ENCODE results near the gene TMEM116.
A peak's percentile ranks its signal among the peaks of the same experiment; 100 is the strongest.
"Not testable (repeated sequence)": the region's sequence is repeated elsewhere in the genome, so short reads cannot be mapped to it uniquely, and the experiment has no call there.

Gene TMEM116

GRCh38 chr12:112018571-112019237 lies 5.7 kb upstream of the TMEM116 start:
- DNase-seq (ENCODE audit: low read depth in 2 of 2), result peak; percentile 81 to 88
- H3K4me3 ChIP-seq (replicated peaks in 1 of 2; ENCODE audit: low read depth in 2 of 2, low read length in 2 of 2), result no peak overlapping the region

GRCh38 chr12:112017041-112017440 lies 4.1 kb upstream of the TMEM116 start:
- TF ChIP-seq, protein P1, sequence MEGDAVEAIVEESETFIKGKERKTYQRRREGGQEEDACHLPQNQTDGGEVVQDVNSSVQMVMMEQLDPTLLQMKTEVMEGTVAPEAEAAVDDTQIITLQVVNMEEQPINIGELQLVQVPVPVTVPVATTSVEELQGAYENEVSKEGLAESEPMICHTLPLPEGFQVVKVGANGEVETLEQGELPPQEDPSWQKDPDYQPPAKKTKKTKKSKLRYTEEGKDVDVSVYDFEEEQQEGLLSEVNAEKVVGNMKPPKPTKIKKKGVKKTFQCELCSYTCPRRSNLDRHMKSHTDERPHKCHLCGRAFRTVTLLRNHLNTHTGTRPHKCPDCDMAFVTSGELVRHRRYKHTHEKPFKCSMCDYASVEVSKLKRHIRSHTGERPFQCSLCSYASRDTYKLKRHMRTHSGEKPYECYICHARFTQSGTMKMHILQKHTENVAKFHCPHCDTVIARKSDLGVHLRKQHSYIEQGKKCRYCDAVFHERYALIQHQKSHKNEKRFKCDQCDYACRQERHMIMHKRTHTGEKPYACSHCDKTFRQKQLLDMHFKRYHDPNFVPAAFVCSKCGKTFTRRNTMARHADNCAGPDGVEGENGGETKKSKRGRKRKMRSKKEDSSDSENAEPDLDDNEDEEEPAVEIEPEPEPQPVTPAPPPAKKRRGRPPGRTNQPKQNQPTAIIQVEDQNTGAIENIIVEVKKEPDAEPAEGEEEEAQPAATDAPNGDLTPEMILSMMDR (IDR thresholded peaks at IDR 0.05; ENCODE audit: low read depth, low read length), result no peak
- no peak overlapping the region for H3K4me3 ChIP-seq (replicated peaks in 1 of 2; ENCODE audit: low read depth in 2 of 2, low read length in 2 of 2)
- DNase-seq (ENCODE audit: low read depth in 2 of 2), result no peak

More at GRCh38 chr12:112018571-112019237, 5.7 kb upstream of the TMEM116 start:
- TF ChIP-seq, protein P1 (IDR thresholded peaks at IDR 0.05; ENCODE audit: low read depth, low read length), result no peak

GRCh38 chr12:112015938-112016337 lies 3.0 kb upstream of the TMEM116 start:
- H3K4me3 ChIP-seq (replicated peaks in 1 of 2; ENCODE audit: low read depth in 2 of 2, low read length in 2 of 2), result no peak overlapping the region
- DNase-seq (ENCODE audit: low read depth in 2 of 2), result no peak
- TF ChIP-seq, protein P1 (IDR thresholded peaks at IDR 0.05; ENCODE audit: low read depth, low read length), result no peak

DNA sequence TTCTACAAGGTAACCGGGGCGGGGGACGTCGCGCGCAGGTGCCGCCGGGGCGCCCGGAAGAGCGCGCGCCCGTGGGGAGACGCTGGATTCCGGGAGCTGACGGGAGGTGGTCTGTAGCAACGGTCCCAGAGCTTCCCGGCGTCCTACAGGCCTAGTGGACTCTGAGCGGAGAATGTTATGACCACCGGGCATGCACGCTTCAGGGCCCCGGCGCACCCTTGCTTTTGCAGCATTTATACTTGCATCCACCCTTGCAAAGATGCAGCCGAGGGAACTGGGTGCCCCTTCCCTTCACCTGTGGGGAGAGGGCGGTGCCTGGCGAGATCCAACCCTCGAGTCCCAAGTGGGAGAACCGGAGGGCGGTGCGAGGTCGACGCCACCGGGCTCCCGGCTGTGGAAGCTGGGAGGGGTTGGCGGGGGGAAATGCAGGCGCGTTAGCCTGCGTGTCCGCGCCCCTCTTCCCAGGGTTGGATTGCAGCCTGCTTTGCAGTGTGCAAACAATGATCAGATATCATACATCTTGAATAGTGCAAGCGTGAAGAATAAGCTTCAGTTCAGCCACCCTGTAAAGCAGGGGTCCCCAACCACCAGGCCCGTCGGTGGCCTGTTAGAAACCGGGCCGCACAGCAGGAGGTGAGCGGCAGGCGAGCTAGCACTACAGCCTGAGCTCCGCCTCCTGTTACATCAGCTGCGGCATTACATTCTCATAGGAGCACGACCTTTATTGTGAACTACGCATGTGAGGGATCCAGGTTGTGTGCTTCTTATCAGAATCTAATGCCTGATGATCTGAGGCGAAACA lies 837 bp upstream of the TMEM116 start:
- TF ChIP-seq, protein P1 (IDR thresholded peaks at IDR 0.05; ENCODE audit: low read depth, low read length), result no peak
- peak overlapping the region; percentile 91 to 94 for H3K4me3 ChIP-seq (replicated peaks in 1 of 2; ENCODE audit: low read depth in 2 of 2, low read length in 2 of 2)
- DNase-seq (ENCODE audit: low read depth in 2 of 2), result peak; percentile 74 to 78

DNA sequence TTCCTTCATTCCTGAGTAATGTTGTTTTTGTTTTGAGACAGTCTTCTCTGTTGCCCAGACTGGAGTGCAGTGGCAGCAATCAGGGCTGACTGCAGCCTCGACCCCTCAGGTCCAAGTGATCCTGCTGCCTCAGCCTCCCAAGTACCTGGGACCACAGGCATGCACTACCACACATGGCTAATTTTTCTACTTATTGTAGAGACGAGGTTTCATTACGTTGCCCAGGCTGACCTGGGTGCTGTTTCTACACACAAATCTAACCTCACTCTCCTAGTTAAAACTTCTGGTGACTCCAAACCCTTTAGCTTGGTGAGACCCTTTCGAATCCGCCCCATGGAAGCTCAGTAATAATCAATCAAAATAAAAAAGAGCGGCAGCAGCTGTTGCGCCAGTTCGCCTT lies 1.3 kb downstream of the TMEM116 start:
- TF ChIP-seq, protein P1 (IDR thresholded peaks at IDR 0.05; ENCODE audit: low read depth, low read length), result no peak
- H3K4me3 ChIP-seq (replicated peaks in 1 of 2; ENCODE audit: low read depth in 2 of 2, low read length in 2 of 2), result no peak overlapping the region
- no peak for DNase-seq (ENCODE audit: low read depth in 2 of 2)

DNA sequence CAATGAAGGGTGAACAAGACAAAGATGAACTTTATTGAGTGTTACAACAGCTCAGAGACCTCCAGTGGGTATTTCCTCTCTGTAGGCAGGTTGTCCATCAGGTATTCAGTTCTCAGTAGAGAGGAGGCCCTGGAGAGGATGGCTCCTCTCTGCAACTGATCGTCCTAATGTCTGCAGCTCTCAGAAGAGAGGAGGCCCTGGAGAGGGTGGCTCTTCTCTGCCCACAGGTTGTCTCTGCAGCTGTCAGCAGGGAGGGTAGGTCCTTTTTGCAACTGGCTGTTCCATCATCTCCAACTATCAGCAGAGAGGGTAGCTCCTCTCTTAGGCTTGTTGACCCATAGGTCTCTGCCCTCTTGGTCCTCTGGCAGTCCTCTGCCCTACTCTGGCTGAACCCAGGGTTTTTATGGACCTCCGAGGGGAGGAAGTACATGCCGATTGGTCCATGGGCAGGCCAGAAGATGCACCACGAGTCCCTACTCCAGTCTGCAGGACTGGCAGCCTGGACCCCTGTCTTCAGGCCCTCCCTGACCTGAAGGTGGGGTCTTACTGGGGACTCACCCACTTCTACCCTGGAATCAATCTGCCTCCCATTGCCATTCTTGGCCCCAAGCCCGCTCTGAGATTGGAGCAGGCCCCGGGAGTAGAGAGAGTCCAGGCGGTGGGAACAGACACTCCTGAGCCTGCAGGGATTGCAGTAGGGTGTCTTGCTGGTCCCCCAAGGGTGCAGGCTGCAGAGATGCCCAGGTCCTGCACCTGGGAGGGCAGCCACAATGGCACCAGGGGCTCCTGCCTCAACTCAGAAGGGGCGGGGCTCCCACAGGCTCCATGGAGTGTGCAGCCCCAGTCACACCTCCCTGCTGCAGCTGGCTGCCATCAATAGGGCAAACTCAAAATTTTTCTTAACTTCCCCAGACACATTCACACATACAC lies 2.3 kb downstream of the TMEM116 start:
- no peak for DNase-seq (ENCODE audit: low read depth in 2 of 2)
- no peak overlapping the region for H3K4me3 ChIP-seq (replicated peaks in 1 of 2; ENCODE audit: low read depth in 2 of 2, low read length in 2 of 2)
- TF ChIP-seq, protein P1 (IDR thresholded peaks at IDR 0.05; ENCODE audit: low read depth, low read length), result no peak

- DNase-seq (ENCODE audit: low read depth in 2 of 2); H3K4me3 ChIP-seq (replicated peaks in 1 of 2; ENCODE audit: low read depth in 2 of 2, low read length in 2 of 2): not testable (repeated sequence)
These were observed 3.4 kb downstream of the TMEM116 start for GRCh38 chr12:112009596-112009995.

Data from cardiac fibroblast (primary cell).